NCI-H2227 (cell line): ENCODE data around the gene HBD.
"Not testable (repeated sequence)": the region's sequence is repeated elsewhere in the genome, so short reads cannot be mapped to it uniquely, and the experiment has no call there.

Experiments
- DNase-seq: peaks from one replicate; lab custom pipeline; 2025; ENCODE audit not compliant: unreplicated experiment; lab: John Stamatoyannopoulos, UW

HBD gene

DNA sequence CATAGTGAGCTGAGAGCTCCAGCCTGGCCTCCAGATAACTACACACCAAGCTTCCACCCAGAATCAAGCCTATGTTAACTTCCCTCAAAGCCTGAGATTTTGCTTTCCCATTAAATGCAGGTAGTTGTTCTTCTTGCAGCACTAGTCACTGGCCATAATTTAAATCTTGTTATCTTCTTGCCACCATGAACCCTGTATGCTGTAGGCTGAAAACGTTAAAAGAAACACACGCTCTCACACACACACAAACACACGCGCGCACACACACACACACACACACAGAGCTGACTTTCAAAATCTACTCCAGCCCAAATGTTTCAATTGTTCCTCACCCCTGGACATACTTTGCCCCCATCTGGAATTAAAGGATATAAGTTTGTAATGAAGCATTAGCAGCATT, 19.2 kb upstream of the HBD start:
- not testable (repeated sequence) for DNase-seq

GRCh38 chr11:5252919-5253265, 18.6 kb upstream of the HBD start:
- no peak for DNase-seq

GRCh38 chr11:5252192-5252918, 18.1 kb upstream of the HBD start:
- no peak for DNase-seq

- DNase-seq: no peak
Observed at GRCh38 chr11:5251746-5252145, 17.5 kb upstream of the HBD start.

GRCh38 chr11:5250543-5251204, 16.4 kb upstream of the HBD start:
- no peak for DNase-seq

- DNase-seq: not testable (repeated sequence)
Observed at GRCh38 chr11:5249807-5250396, 15.6 kb upstream of the HBD start, which contains the start of gene HBG1. Gene HBG1 (minus strand): TSS chr11:5249857. CDS start chr11:5249804, 53 bp downstream.

DNA sequence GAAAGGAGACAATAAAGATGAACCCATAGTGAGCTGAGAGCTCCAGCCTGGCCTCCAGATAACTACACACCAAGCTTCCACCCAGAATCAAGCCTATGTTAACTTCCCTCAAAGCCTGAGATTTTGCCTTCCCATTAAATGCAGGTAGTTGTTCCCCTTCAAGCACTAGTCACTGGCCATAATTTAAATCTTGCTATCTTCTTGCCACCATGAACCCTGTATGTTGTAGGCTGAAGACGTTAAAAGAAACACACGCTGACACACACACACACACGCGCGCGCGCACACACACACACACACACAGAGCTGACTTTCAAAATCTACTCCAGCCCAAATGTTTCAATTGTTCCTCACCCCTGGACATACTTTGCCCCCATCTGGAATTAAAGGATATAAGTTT, 14.2 kb upstream of the HBD start:
- DNase-seq: not testable (repeated sequence)

GRCh38 chr11:5247472-5248192, 13.3 kb upstream of the HBD start:
- no peak for DNase-seq

DNA sequence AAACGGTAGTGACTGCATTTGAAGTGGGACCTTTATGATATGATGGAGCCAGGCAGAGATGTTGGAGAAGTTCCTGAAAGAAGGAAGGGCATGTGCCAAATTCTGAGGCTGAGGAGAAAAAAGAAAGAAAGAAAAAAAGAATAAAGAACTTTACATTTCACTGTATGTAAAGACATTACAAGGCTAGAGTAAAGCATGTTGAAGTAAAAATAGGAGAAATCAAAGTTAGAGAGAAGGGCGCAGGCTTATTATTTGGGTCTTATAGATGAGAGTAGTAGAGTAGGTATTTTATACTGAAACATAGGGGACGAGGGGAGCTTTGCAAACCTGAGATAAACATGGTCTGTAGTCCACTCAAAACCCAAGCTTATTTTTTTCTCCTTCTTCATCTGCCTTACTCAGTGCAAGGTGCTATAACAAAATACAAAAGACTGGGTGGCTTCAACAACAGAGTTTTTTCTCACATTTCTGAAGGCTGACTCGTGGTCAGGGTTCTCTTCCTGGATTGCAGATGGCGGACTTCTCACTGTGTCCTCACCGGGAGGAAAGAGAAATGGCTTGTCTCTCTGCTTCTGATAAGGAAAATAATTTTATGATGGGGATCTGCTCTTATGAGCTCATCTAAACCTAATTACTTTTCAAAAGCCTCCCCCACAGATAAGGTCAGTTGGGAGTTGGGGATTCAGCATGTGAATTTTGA, 12.6 kb upstream of the HBD start:
- DNase-seq: no peak

- no peak for DNase-seq
Observed at GRCh38 chr11:5245155-5245554, 10.9 kb upstream of the HBD start.

DNA sequence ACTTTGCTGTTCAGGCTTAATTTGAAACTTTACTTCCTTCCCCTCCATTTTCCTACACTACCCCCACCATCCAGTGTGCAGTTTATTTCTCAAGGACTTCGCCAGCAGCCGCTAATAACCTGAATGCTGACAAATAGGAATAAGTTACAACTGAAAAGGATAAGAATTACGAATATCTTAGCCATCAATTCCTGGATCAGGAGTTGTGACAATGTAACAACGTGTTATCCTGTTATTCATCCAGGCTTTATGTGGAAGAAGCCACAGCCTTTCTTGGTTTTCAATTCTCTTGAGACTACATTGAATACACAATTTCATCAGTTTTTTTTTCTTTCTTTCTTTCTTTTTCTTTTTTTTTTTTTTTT, 9.5 kb upstream of the HBD start:
- no peak for DNase-seq

DNA sequence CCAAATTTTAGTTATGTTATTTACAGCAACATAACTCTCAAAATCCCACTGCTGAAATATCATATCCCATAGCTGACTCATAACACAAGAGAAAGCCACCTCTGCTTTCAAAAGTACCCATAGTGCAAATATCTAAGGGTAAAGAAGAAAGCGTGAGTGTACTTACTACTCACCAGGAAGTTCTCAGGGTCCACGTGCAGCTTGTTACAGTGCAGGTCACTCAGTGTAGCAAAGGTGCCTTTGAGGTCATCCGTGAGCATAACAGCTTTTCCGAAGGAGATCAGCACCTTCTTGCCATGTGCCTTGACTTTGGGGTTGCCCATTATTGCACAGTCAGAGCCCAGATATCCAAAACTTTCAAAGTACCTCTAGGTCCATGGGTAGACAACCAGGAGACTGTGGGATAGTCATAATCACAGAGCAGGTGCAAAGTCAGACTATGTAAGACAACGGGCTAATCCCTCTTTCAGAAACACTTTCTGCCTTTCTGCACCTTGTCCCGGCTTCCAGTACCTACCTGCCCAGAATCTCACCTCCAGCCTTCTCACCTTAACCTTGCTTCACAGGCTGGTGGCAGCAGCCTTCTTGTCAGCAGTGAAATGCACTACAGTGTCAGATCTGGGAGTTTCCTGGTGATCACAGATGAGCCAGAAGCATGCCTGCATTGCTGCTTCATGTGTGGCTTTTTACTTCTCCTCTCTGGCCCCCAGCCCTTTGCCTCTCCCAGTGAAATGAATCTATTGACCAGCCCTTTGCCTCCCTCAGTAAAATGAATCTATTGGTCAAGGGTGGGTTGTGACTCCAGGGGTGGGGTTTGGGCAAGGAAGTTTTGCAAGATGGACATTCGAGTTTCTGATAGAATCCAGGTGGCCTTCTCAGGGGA, 8.9 kb upstream of the HBD start:
- no peak for DNase-seq

- no peak for DNase-seq
Observed at GRCh38 chr11:5242208-5242607, 7.9 kb upstream of the HBD start.

GRCh38 chr11:5241458-5241857, 7.2 kb upstream of the HBD start:
- DNase-seq: no peak

GRCh38 chr11:5240458-5240857, 6.2 kb upstream of the HBD start:
- no peak for DNase-seq

- DNase-seq: no peak
Observed at GRCh38 chr11:5240056-5240455, 5.8 kb upstream of the HBD start.

DNA sequence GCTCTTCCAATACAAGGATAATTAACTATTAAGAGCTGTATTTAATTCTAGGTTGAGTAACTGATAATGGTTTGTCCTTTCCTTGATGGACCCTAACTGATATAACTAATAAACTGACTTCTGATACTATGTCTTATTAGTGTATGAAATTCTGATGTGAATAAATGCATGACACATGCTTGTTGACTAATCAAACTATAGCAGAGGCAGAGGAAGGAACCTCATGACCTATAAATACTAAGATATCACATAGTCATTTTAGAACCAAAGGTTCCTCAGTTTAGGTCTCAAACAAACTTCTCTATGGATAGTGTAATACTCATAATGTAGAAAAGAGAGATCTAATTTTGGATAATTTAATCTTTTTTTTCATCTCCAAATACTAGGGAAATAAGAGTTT, 4.8 kb upstream of the HBD start:
- DNase-seq: no peak

GRCh38 chr11:5238486-5238885, 4.2 kb upstream of the HBD start:
- no peak for DNase-seq

- no peak for DNase-seq
Observed at GRCh38 chr11:5237420-5237819, 3.1 kb upstream of the HBD start.

GRCh38 chr11:5235364-5236095, 1.2 kb upstream of the HBD start:
- DNase-seq: no peak
